Loucy (cell line): Measurements from ENCODE around the gene COL1A1.

Source experiments
- H2AFZ ChIP-seq: fragments of 200-600 bp; sonication (generic); 2 replicates; pipeline ENCODE4 v1.6.0; 2016; ENCODE audit warnings: antibody characterized with exemption, mild to moderate bottlenecking, low read length, moderate library complexity
- H3F3A ChIP-seq: fragments of 200-600 bp; 2 replicates; pipeline ENCODE4 v1.6.0; 2016; ENCODE audit warnings: antibody characterized with exemption, low read depth, mild to moderate bottlenecking
- H3K27me3 ChIP-seq: fragments of 200-600 bp; sonication (generic); 2 replicates; pipeline ENCODE4 v1.6.1; 2014; ENCODE audit warnings: low read length, mild to moderate bottlenecking; ENCODE audit not compliant: insufficient read depth, poor library complexity, severe bottlenecking
- H3K36me3 ChIP-seq: fragments of 200-600 bp; sonication (generic); 2 replicates; pipeline ENCODE4 v1.6.1; 2016; ENCODE audit warnings: low read length; ENCODE audit not compliant: insufficient read depth
- H3K4me1 ChIP-seq: fragments of 200-600 bp; sonication (generic); 2 replicates; pipeline ENCODE4 v1.5.1; 2014; ENCODE audit warnings: low read length, mild to moderate bottlenecking; ENCODE audit not compliant: insufficient read depth, poor library complexity, severe bottlenecking
- H3K4me2 ChIP-seq: fragments of 200-600 bp; sonication (generic); 2 replicates; pipeline ENCODE4 v1.6.0; 2014; ENCODE audit warnings: antibody characterized with exemption, low read length, low read depth, mild to moderate bottlenecking; ENCODE audit not compliant: poor library complexity, severe bottlenecking
- H3K4me3 ChIP-seq: fragments of 200-600 bp; sonication (generic); 2 replicates; pipeline ENCODE4 v1.5.1; 2014; ENCODE audit warnings: low read length, mild to moderate bottlenecking, mixed read lengths; ENCODE audit not compliant: poor library complexity, severe bottlenecking
- H3K79me2 ChIP-seq: fragments of 200-600 bp; sonication (generic); 2 replicates; pipeline ENCODE4 v1.6.1; 2014; ENCODE audit warnings: low read length; ENCODE audit not compliant: insufficient read depth
- H3K9ac ChIP-seq: fragments of 200-600 bp; sonication (generic); 2 replicates; pipeline ENCODE4 v1.6.0; 2014; ENCODE audit warnings: mild to moderate bottlenecking, low read depth, low read length, moderate library complexity; ENCODE audit not compliant: poor library complexity, severe bottlenecking
- H3K9me2 ChIP-seq: fragments of 200-600 bp; sonication (generic); replicated peaks from 2 replicates; pipeline ENCODE4 v1.6.1; 2016; ENCODE audit warnings: low read depth, low read length, mixed read lengths
- H3K9me3 ChIP-seq: fragments of 200-600 bp; sonication (generic); 2 replicates; pipeline ENCODE4 v1.6.1; 2014; ENCODE audit warnings: mild to moderate bottlenecking, antibody characterized with exemption, low read length, low read depth; ENCODE audit not compliant: insufficient read depth
- H4K20me1 ChIP-seq: fragments of 200-600 bp; sonication (generic); 2 replicates; pipeline ENCODE4 v1.6.0; 2014; ENCODE audit warnings: antibody characterized with exemption, low read length, mild to moderate bottlenecking; ENCODE audit not compliant: insufficient read depth, poor library complexity, severe bottlenecking
- CTCF ChIP-seq: fragments of 200-600 bp; sonication (generic); conservative IDR thresholded peaks from 2 replicates; pipeline ENCODE4 v1.5.1; 2014; ENCODE audit warnings: mild to moderate bottlenecking, antibody characterized with exemption, low read length
- EZH2phosphoT487 ChIP-seq: fragments of 200-600 bp; IDR thresholded peaks from 2 replicates; pipeline ENCODE4 v1.6.1; 2018; ENCODE audit warnings: antibody characterized with exemption, mild to moderate bottlenecking, moderate library complexity, borderline replicate concordance

The COL1A1 gene

GRCh38 chr17:50203604-50204345 lies 2.3 kb upstream of the COL1A1 start:
- H3K4me2 ChIP-seq, result no peak overlapping the region
- TF ChIP-seq EZH2phosphoT487, result no peak
- H3K4me3 ChIP-seq, result no peak overlapping the region
- H3K9me3 ChIP-seq, result no peaks in the 10 kb centered on the region
- H3K36me3 ChIP-seq, result no peaks in the 10 kb centered on the region
- H3K4me1 ChIP-seq, result peaks cover 8% of the 10 kb centered on the region
- no peaks in the 10 kb centered on the region for H3K9me2 ChIP-seq
- H2AFZ ChIP-seq, result no peak overlapping the region
- no peaks in the 10 kb centered on the region for H3K79me2 ChIP-seq
- no peaks in the 10 kb centered on the region for H3K27me3 ChIP-seq
- no peak overlapping the region for H3K9ac ChIP-seq
- no peaks in the 10 kb centered on the region for H4K20me1 ChIP-seq
- no peaks in the 10 kb centered on the region for H3F3A ChIP-seq

- Histone ChIP-seq H3K4me2 (no peak overlapping the region), H3K4me3 (no peak overlapping the region), H3K27me3 (no peaks in the 10 kb centered on the region)
These were observed 1.7 kb upstream of the COL1A1 start for GRCh38 chr17:50203086-50203485.

GRCh38 chr17:50200457-50201275 lies 765 bp downstream of the COL1A1 start:
- Histone ChIP-seq H3K4me3 (peak overlapping the region; percentile 69), H3K36me3 (no peaks in the 10 kb centered on the region), H3K9me2 (no peaks in the 10 kb centered on the region), H3F3A (no peaks in the 10 kb centered on the region), H3K4me2 (peak overlapping the region; percentile 73), H2AFZ (peak overlapping the region; percentile 64), H3K79me2 (no peaks in the 10 kb centered on the region), H4K20me1 (no peaks in the 10 kb centered on the region), H3K9ac (peak overlapping the region; percentile 50), H3K27me3 (no peaks in the 10 kb centered on the region), H3K9me3 (no peaks in the 10 kb centered on the region), H3K4me1 (peaks cover 5% of the 10 kb centered on the region)
- TF ChIP-seq EZH2phosphoT487 (no peak), CTCF (peak; percentile 100)

More at GRCh38 chr17:50203086-50203485, 1.7 kb upstream of the COL1A1 start:
- no peaks in the 10 kb centered on the region for H3K9me2 ChIP-seq
- no peaks in the 10 kb centered on the region for H3K36me3 ChIP-seq
- H3F3A ChIP-seq, result no peaks in the 10 kb centered on the region
- H3K79me2 ChIP-seq, result no peaks in the 10 kb centered on the region
- H3K9me3 ChIP-seq, result no peaks in the 10 kb centered on the region
- peaks cover 8% of the 10 kb centered on the region for H3K4me1 ChIP-seq
- H4K20me1 ChIP-seq, result no peaks in the 10 kb centered on the region
- no peak overlapping the region for H3K9ac ChIP-seq
- H2AFZ ChIP-seq, result no peak overlapping the region
- TF ChIP-seq EZH2phosphoT487, result no peak
- no peak for TF ChIP-seq CTCF
